RWPE1 (cell line): ENCODE results near the gene KDM5A.

ENCODE experiments used
- CTCF ChIA-PET: fragments of 350-600 bp; sonication (Branson Sonifier 250); formaldehyde crosslinking; extraction: SDS; loops from one replicate; lab custom pipeline; 2021; lab: Yijun Ruan, JAX
- POLR2A ChIA-PET: fragments of 400-600 bp; formaldehyde crosslinking; extraction: SDS; loops from one replicate; lab custom pipeline; 2020; ENCODE audit warnings: antibody characterized with exemption; ENCODE audit not compliant: low non-redundant PET; lab: Yijun Ruan, JAX
- DNase-seq: peaks from one replicate; pipeline ENCODE4 v3.0.0; 2012; ENCODE audit warnings: low spot score
- H3K27ac ChIP-seq: fragments of 450-650 bp; 2 replicates; pipeline ENCODE4 v1.5.1; 2017
- TF ChIP-seq, protein P1 (sequence below): fragments of 450-650 bp; conservative IDR thresholded peaks from 2 replicates; pipeline ENCODE4 v1.5.1; 2017; ENCODE audit warnings: low read depth, mild to moderate bottlenecking

Gene KDM5A

DNA sequence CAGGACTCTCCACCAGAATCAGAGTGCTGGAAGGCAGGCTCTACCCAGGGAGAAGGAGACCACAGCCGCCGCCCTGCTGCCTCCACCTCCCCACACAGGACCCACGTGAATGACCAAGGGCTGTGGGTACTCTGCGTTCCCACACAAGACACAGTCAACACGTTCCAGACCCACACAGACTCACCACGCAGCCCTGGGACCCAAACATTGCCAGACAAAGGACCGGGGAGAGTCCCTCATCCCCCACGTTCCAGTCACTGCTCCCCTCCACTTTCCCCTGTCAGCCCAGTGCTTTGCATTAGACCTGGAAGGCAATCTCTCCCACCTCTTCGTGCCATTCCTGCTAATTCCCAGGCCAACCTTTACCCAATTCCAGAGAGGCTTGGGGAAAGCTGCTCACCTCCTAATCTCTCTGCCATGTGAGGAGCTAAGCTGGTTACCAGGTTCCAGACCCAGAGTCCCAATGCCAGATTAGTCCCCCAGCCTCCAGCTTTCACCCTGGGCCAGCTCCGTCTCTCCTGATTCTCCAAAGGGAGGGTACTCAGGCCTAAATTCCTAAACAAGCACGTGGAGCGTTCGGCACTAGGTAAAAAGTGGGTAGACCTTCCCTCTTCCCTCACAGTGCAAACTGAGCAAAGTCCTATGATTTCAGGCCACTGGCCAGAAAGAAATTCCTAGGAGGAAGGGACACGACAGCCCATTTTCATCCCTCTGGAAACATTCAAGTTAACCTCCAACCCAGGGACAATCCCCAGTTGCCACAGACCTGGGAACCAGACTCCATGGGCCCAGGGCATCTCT lies 131.4 kb downstream of the KDM5A start:
- H3K27ac ChIP-seq: no peak overlapping the region
- CTCF ChIA-PET: no interaction called here
- DNase-seq: no peak
- TF ChIP-seq, protein P1, sequence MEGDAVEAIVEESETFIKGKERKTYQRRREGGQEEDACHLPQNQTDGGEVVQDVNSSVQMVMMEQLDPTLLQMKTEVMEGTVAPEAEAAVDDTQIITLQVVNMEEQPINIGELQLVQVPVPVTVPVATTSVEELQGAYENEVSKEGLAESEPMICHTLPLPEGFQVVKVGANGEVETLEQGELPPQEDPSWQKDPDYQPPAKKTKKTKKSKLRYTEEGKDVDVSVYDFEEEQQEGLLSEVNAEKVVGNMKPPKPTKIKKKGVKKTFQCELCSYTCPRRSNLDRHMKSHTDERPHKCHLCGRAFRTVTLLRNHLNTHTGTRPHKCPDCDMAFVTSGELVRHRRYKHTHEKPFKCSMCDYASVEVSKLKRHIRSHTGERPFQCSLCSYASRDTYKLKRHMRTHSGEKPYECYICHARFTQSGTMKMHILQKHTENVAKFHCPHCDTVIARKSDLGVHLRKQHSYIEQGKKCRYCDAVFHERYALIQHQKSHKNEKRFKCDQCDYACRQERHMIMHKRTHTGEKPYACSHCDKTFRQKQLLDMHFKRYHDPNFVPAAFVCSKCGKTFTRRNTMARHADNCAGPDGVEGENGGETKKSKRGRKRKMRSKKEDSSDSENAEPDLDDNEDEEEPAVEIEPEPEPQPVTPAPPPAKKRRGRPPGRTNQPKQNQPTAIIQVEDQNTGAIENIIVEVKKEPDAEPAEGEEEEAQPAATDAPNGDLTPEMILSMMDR: no peak
- POLR2A ChIA-PET: no interaction called here

DNA sequence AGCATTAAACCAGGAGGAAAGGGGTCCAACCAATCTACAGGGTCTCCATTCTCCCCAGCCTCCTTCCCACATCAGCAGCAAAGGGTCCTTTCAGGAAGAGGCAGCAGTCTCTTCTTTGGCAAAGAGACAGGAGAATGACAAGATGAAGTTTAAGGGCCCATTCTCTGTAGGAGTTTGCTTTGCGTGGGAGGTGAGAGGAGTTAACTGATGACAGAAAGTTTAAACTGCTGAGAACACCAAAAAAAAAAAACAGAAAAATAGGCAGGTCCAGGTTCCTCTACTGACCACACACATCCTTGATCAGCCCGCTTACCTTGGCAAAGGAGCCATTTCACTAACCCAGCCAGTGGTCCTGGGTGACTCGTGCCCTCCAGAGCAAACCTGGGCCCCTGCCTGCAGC lies 132.2 kb downstream of the KDM5A start:
- no peak overlapping the region for H3K27ac ChIP-seq
- TF ChIP-seq, protein P1: no peak
- no peak for DNase-seq
- POLR2A ChIA-PET: no interaction called here
- CTCF ChIA-PET: no interaction called here

DNA sequence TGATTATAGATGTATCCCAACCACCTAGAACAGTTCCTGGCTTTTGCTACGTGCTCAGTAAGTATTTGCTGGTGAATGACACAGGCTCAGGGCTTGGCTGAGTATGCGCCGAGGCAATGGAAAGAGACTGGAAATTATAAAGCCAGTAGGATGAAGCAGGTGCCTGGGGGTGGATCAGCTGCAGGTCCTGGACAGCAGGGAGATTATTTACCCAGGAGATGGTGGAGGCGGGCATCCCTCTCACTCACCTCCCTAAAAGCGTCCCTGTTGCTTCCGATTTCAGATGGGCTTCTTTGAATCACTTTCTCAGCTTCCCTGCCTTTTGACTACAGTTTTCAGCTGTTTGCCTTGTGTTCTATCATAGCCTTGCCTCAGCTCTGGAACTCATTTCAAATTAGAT lies 132.9 kb downstream of the KDM5A start:
- TF ChIP-seq, protein P1: no peak
- CTCF ChIA-PET: no interaction called here
- DNase-seq: no peak
- POLR2A ChIA-PET: no interaction called here
- H3K27ac ChIP-seq: no peak overlapping the region

DNA sequence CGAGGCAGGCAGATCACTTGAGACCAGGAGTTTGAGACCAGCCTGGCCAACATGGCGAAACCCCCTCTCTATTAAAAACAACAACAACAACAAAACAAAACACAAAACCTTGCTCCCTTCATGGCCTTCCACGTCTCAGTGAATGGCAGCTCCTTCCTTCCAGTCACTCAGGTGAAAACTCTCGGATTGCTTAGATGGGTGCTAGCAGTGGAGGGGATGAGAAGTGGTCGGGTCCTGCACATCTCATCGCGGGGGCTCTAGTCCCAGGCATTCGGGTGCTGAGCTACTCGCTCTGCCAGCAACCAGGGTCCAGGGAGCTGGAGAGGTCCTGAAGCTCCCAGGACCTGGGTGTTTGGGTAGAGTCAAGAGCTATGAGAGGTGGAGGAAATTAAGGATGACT lies 134.2 kb downstream of the KDM5A start:
- no peak overlapping the region for H3K27ac ChIP-seq
- ChIA-PET CTCF (interaction anchor here (0.6 kb wide), 1 partner anchor 9 kb away, joined by 3 read pairs; no protein-coding TSS in a partner anchor), POLR2A (no interaction called here)
- TF ChIP-seq, protein P1: no peak
- DNase-seq: no peak

DNA sequence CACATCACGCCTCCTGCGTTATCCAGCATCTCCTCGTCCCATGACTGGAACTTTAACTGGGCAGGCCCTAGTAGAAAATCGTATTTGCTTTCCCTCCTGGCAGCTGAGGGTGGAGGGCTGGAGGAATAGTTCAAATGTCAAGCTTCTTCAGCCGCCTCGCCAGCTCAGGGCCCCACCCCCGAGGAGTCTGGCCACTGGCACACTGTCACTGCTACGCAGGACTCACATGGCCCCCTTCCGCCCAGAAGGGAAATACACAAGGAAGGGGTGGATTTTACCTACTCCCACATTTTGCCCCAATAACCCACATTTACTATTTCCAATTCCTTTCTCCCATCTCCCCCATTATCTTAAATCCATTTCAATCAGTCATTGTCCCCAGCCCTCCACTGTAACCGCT lies 135.1 kb downstream of the KDM5A start:
- TF ChIP-seq, protein P1: no peak
- no peak overlapping the region for H3K27ac ChIP-seq
- DNase-seq: no peak
- ChIA-PET CTCF (no interaction called here), POLR2A (no interaction called here)

DNA sequence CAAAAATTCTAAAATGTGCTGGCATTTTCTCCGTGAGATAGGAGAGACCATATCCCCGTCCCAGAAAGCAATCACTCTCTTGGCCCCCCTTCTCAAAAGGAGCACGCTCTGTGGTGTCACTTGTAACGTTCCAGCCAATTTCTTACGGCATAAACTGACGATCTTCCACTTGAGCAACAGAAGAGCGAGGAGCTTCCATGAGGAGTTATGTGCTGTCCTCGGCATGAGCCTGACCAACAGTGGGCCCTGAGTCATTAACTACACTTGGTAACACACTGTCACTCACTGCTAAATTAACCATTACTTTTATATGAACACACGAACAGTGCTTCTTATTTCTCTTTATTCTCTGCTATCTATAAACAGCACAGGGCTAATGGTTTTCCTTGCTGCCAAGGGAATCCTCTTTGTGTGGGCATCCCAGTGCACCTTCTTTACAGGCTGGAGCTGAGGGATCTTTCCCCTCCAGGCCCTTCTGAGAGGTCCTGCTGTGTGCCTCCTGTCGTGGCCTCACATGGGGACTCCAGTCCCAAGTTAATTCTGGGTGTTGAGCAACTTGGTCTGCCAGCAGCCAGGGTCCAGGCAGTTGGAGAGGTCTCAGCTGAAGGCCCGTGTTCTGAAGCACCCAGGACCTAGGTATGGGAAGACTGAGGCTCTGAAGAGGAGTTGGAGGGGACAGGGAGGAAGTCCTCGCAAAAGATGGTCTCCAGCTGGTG lies 135.8 kb downstream of the KDM5A start:
- ChIA-PET CTCF (no interaction called here), POLR2A (no interaction called here)
- no peak overlapping the region for H3K27ac ChIP-seq
- DNase-seq: no peak
- TF ChIP-seq, protein P1: no peak
